Kidney (tissue), 14 donors: ENCODE results near the gene PSTPIP2. TPM values are rescaled to one million over a fixed set of nuclear protein-coding genes. Genes with fewer than 3 reads are reported as not detected.

ENCODE experiments used
- DNase-seq, 5 donors: peaks; one replicate each; pipeline ENCODE4 v3.0.0-alpha.2; 2013 to 2020
- FAIRE-seq: peaks from 2 replicates; lab custom pipeline; 2012; peaks lifted over from hg19 to GRCh38; lab: Jason Lieb, UNC
- H3K27ac ChIP-seq, 2 donors: one replicate each; pipeline ENCODE4 v1.7.0; 2013; ENCODE audit warnings: low read depth in 2 of 2, low read length in 2 of 2, inconsistent platforms in 1 of 2
- H3K27me3 ChIP-seq: one replicate; pipeline ENCODE4 v1.7.1; 2013; ENCODE audit warnings: low read length, inconsistent platforms; ENCODE audit not compliant: control insufficient read depth, insufficient read depth
- H3K36me3 ChIP-seq, 3 donors: one replicate each; pipeline versions ENCODE4 v1.7.0 to v1.7.1; 2013; ENCODE audit warnings: low read length in 3 of 3, control low read depth in 1 of 3, inconsistent platforms in 1 of 3; ENCODE audit not compliant: insufficient read depth in 3 of 3, control insufficient read depth in 2 of 3
- H3K4me1 ChIP-seq, 3 donors: one replicate each; pipeline versions ENCODE4 v1.7.0 to v1.7.1; 2013; ENCODE audit warnings: low read length in 3 of 3, inconsistent platforms in 1 of 3, low read depth in 1 of 3; ENCODE audit not compliant: control insufficient read depth in 2 of 3, insufficient read depth in 2 of 3
- H3K4me3 ChIP-seq, 3 donors: one replicate each; pipeline versions ENCODE4 v1.7.0 to v1.8.1; 2013; ENCODE audit warnings: low read length in 3 of 3, control low read depth in 1 of 3, inconsistent platforms in 1 of 3
- H3K9ac ChIP-seq, 3 donors: one replicate each; pipeline versions ENCODE4 v1.7.0 to v1.7.1; 2013; ENCODE audit warnings: low read length in 3 of 3, control low read depth in 1 of 3, inconsistent platforms in 1 of 3
- H3K9me3 ChIP-seq, 3 donors: one replicate each; pipeline versions ENCODE4 v1.7.0 to v1.7.1; 2013; ENCODE audit warnings: low read length in 3 of 3, control low read depth in 1 of 3, inconsistent platforms in 1 of 3; ENCODE audit not compliant: control insufficient read depth in 2 of 3, insufficient read depth in 1 of 3
- intact Hi-C: fragments of 100-400 bp; cut with DNase I; formaldehyde crosslinking; loops from one replicate; pipeline ENCODE4 v1.11.1; 2022
- polyA plus RNA-seq: library from polyadenylated mRNA; stranded (reverse); fragments of 350-450 nt; fragmentation: Illumina TruSeq; extraction: RNeasy Lipid Tissue Mini Kit (QIAGEN cat#74804); gene quantifications from one replicate; pipeline ENCODE4 v1.2.3, GENCODE V29; 2014; ENCODE audit warnings: low read depth, low replicate concordance; ENCODE audit not compliant: insufficient read depth
- total RNA-seq: library from RNA; stranded (reverse); fragmentation: NEBNext Ultra II Directional; extraction: Animal tissue kit (Norgen Biotek cat#: 25700); gene quantifications from one replicate; pipeline ENCODE4 v1.2.1, GENCODE V29; 2021
- TF ChIP-seq, protein P1 (sequence below): IDR thresholded peaks from 3 replicates; pipeline ENCODE4 v1.5.1; 2012; ENCODE audit warnings: mild to moderate bottlenecking, moderate library complexity, borderline replicate concordance; ENCODE audit not compliant: insufficient read depth; ENCODE audit errors: extremely low read depth
- donor health status: control.
- donor health status: control.
- donor health status: control.
- donor health status: control.
- donor health status: control.
- donor health status: DM: yes; HTN: yes; CAD: no.
- donor health status: Normal renal cell carcinoma (clear cell type).

The PSTPIP2 gene
- total and polyA plus RNA-seq, 2 donors from 2014 or later = 1.3 to 11.1 TPM

DNA sequence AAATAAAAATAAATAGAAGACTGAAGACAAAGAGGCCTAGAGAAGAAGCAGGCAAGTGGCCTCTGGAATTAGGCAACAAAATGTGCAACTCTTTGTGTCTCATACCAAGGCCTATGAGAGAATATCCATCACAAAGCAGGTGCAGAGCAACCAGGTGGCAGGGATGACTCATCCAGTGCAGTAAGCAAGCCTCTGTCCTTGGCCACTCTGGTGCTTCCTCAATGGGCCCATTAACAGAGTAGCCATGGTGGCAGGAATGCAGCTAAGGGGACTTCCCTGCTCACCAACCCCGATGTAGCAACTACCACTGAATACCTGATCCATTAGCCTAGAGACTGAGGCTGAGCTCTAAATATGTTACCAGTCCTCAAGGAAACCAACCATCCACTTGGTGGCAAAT, 94.0 kb downstream of the PSTPIP2 start:
- DNase-seq (no peak), FAIRE-seq (no peak)
- H3K9ac ChIP-seq = no peak overlapping the region
- H3K27me3 ChIP-seq = no peaks in the 10 kb centered on the region
- no peaks in the 10 kb centered on the region for H3K9me3 ChIP-seq
- H3K4me1 ChIP-seq = peaks cover 0 to 3% (median 0%) of the 10 kb centered on the region in 3 donors
- H3K27ac ChIP-seq = no peak overlapping the region
- H3K4me3 ChIP-seq = no peak overlapping the region
- intact Hi-C loops = no loop called here
- TF ChIP-seq, protein P1, sequence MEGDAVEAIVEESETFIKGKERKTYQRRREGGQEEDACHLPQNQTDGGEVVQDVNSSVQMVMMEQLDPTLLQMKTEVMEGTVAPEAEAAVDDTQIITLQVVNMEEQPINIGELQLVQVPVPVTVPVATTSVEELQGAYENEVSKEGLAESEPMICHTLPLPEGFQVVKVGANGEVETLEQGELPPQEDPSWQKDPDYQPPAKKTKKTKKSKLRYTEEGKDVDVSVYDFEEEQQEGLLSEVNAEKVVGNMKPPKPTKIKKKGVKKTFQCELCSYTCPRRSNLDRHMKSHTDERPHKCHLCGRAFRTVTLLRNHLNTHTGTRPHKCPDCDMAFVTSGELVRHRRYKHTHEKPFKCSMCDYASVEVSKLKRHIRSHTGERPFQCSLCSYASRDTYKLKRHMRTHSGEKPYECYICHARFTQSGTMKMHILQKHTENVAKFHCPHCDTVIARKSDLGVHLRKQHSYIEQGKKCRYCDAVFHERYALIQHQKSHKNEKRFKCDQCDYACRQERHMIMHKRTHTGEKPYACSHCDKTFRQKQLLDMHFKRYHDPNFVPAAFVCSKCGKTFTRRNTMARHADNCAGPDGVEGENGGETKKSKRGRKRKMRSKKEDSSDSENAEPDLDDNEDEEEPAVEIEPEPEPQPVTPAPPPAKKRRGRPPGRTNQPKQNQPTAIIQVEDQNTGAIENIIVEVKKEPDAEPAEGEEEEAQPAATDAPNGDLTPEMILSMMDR = no peak
- no peaks in the 10 kb centered on the region for H3K36me3 ChIP-seq

DNA sequence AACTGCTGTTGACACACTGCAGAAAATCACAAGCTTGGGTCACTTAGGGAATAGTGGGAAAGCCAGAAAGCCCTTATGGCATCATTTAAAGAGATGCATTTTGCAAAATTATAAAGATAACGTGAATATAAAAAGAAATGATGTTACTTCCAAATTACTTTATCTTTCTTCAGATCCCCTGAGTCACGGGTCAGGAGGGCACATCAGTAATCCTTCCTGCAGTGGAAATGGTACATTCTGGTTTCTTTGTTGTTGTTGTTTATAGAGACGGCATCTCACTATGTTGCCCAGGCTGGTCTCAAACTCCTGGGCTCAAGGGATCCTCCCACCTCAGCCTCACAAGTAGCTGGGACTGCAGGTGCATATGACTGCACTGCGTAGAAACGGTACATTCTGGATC, 95.1 kb downstream of the PSTPIP2 start:
- intact Hi-C loops = no loop called here
- TF ChIP-seq, protein P1 = no peak
- no peak for FAIRE-seq

DNA sequence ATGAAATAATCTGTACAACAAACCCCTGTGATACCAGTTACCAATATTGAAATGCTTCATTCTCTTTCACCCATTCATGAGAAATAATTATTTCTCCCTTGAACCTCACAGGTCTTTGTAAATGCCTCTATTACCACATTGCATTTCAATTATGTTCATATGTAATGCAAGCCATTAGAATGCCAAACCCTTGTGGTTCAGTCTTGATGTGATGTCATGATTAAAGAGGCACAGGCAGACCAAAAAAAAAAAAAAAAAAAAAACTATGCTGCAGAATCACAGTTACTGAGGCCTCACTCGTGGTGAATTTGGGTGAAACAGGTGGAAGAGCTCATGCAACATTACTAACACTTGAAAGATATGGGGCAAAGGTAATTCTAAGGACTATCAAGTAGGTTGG, 95.5 kb downstream of the PSTPIP2 start:
- Histone ChIP-seq H3K4me1 (peaks cover 0 to 3% (median 0%) of the 10 kb centered on the region in 3 donors), H3K9ac (no peak overlapping the region), H3K27me3 (no peaks in the 10 kb centered on the region), H3K36me3 (no peaks in the 10 kb centered on the region), H3K4me3 (no peak overlapping the region), H3K27ac (no peak overlapping the region), H3K9me3 (no peaks in the 10 kb centered on the region)
- FAIRE-seq (no peak), DNase-seq (no peak)
- TF ChIP-seq, protein P1 = no peak
- intact Hi-C loops = no loop called here

More for the DNA sequence above, 95.1 kb downstream of the PSTPIP2 start:
- peaks cover 0 to 3% (median 0%) of the 10 kb centered on the region in 3 donors for H3K4me1 ChIP-seq
- H3K9ac ChIP-seq = no peak overlapping the region
- no peak overlapping the region for H3K27ac ChIP-seq
- DNase-seq = no peak
- H3K4me3 ChIP-seq = no peak overlapping the region
- H3K36me3 ChIP-seq = no peaks in the 10 kb centered on the region
- no peaks in the 10 kb centered on the region for H3K27me3 ChIP-seq
- no peaks in the 10 kb centered on the region for H3K9me3 ChIP-seq

DNA sequence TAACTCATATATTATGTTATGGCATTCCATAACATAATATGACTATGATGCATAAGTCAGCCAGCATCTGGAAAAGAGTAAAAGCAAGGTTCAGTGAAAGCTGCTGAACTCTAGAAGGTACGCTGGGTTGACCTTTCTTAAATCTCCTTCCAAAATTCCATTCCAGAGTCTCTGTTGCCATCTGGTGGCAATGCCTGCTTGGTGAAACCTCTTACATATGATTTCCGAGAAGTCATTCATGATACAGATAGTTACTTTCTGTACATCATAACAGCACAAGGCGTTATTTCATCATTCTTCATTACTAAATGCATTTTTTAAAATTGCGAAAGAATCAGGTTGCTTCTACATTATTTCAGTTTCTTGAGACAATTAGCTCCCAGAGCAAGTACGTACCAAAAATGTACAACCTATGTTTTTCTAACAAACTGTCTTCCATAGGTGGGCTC, 97.9 kb downstream of the PSTPIP2 start:
- H3K9me3 ChIP-seq = no peaks in the 10 kb centered on the region
- H3K27me3 ChIP-seq = no peaks in the 10 kb centered on the region
- peak overlapping the region in 1 of 3 donors; percentile 6 for H3K4me3 ChIP-seq
- TF ChIP-seq, protein P1 = peak; percentile 83
- no peaks in the 10 kb centered on the region for H3K36me3 ChIP-seq
- FAIRE-seq (peak; percentile 69), DNase-seq (peak in 4 of 5 donors; percentile 44 to 77 (median 64))
- no peak overlapping the region for H3K27ac ChIP-seq
- peaks cover 0 to 3% (median 0%) of the 10 kb centered on the region in 3 donors for H3K4me1 ChIP-seq
- H3K9ac ChIP-seq = no peak overlapping the region
- intact Hi-C loops = no loop called here
